Stimulated activated naive CD4-positive, alpha-beta T cell treated with Interleukin-2 at 50 U/mL for 16 hours (primary cell): ENCODE data around the gene INPP5A.
"Not testable (repeated sequence)": the region's sequence is repeated elsewhere in the genome, so short reads cannot be mapped to it uniquely, and the experiment has no call there.

Source experiments
- DNase-seq: peaks from one replicate; lab custom pipeline; 2025; lab: John Stamatoyannopoulos, UW

INPP5A gene

GRCh38 chr10:132662186-132662920 is 124.8 kb downstream of the INPP5A start:
- DNase-seq = no peak

GRCh38 chr10:132663666-132664365 is 126.2 kb downstream of the INPP5A start:
- DNase-seq = no peak

GRCh38 chr10:132664407-132664806 is 126.8 kb downstream of the INPP5A start:
- DNase-seq = no peak

- no peak for DNase-seq
These were observed 127.3 kb downstream of the INPP5A start for GRCh38 chr10:132664883-132665282.

GRCh38 chr10:132665946-132666704 is 128.5 kb downstream of the INPP5A start:
- DNase-seq = no peak

GRCh38 chr10:132666705-132667341 is 129.2 kb downstream of the INPP5A start:
- no peak for DNase-seq

GRCh38 chr10:132667342-132668047 is 129.9 kb downstream of the INPP5A start:
- no peak for DNase-seq

- DNase-seq = no peak
These were observed 130.4 kb downstream of the INPP5A start for GRCh38 chr10:132668048-132668394.

GRCh38 chr10:132669208-132669861 is 131.7 kb downstream of the INPP5A start:
- no peak for DNase-seq

- no peak for DNase-seq
These were observed 133.1 kb downstream of the INPP5A start for GRCh38 chr10:132670546-132671227.

- no peak for DNase-seq
These were observed 133.9 kb downstream of the INPP5A start for GRCh38 chr10:132671228-132672154.

- DNase-seq = not testable (repeated sequence)
These were observed 136.2 kb downstream of the INPP5A start for GRCh38 chr10:132673746-132674145.

- DNase-seq = no peak
These were observed 136.7 kb downstream of the INPP5A start for GRCh38 chr10:132674311-132674710.

GRCh38 chr10:132675031-132675740 is 137.6 kb downstream of the INPP5A start:
- no peak for DNase-seq

GRCh38 chr10:132676193-132676891 is 138.8 kb downstream of the INPP5A start:
- no peak for DNase-seq

GRCh38 chr10:132677096-132677472 is 139.5 kb downstream of the INPP5A start:
- no peak for DNase-seq

- DNase-seq = no peak
These were observed 140.1 kb downstream of the INPP5A start for GRCh38 chr10:132677473-132678227.
